GM23338 (cell line): ENCODE data around the gene PAM.

Source experiments
- CREB1 ChIP-seq: fragments of 250-450 bp; sonication (Bioruptor Pico); IDR thresholded peaks from 2 replicates; pipeline ENCODE4 v1.5.0; 2020; ENCODE audit warnings: low read depth, mild to moderate bottlenecking, moderate library complexity
- POLR2AphosphoS5 ChIP-seq: IDR thresholded peaks from 2 replicates; pipeline ENCODE4 v1.6.1; 2016; ENCODE audit warnings: antibody characterized with exemption, low read depth
- REST ChIP-seq: IDR thresholded peaks from one replicate; pipeline ENCODE4 v1.6.1; 2018; ENCODE audit warnings: antibody characterized with exemption; ENCODE audit not compliant: unreplicated experiment
- ZNF114 ChIP-seq: fragments of 250-450 bp; sonication (Bioruptor Pico); IDR thresholded peaks from 2 replicates; pipeline ENCODE4 v1.5.0; 2020; ENCODE audit warnings: mild to moderate bottlenecking, moderate library complexity
- TF ChIP-seq, protein P1 (sequence below), 2 experiments: fragments of 200-600 bp in 1 of 2; sonication (generic) in 1 of 2; conservative IDR thresholded peaks; 2 replicates each; pipeline versions ENCODE4 v1.5.1 to v1.6.1; 2016 to 2017; ENCODE audit warnings: antibody characterized with exemption in 2 of 2, low read depth in 2 of 2, mild to moderate bottlenecking in 2 of 2, moderate library complexity in 1 of 2

DNA sequence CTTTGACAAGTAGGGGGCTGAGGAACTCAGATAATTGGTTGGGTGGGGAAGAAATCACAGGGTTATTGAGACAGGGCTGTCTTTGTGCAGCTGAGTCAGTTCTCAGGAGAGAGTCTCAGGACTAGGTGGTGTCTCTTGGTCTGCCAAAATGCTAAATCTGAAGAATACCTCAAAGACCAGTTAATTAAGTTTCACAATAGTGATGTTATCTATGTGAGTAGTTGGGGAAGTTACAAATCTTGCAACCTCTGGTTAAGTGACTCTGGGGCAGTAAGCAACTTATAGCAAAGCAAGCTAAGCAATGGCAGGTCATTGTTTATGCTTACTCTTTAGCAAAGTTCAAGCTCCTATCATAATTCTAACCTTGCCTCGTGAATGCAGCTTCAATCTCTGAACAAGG is 311.2 kb downstream of the PAM start:
- TF ChIP-seq, protein P1, sequence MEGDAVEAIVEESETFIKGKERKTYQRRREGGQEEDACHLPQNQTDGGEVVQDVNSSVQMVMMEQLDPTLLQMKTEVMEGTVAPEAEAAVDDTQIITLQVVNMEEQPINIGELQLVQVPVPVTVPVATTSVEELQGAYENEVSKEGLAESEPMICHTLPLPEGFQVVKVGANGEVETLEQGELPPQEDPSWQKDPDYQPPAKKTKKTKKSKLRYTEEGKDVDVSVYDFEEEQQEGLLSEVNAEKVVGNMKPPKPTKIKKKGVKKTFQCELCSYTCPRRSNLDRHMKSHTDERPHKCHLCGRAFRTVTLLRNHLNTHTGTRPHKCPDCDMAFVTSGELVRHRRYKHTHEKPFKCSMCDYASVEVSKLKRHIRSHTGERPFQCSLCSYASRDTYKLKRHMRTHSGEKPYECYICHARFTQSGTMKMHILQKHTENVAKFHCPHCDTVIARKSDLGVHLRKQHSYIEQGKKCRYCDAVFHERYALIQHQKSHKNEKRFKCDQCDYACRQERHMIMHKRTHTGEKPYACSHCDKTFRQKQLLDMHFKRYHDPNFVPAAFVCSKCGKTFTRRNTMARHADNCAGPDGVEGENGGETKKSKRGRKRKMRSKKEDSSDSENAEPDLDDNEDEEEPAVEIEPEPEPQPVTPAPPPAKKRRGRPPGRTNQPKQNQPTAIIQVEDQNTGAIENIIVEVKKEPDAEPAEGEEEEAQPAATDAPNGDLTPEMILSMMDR (conservative IDR thresholded peaks at IDR 0.05; ENCODE audit: low read depth in 2 of 2): no peak
- TF ChIP-seq REST (no peak), CREB1 (CRISPR knock-in tag) (no peak), ZNF114 (CRISPR knock-in tag) (no peak), POLR2AphosphoS5 (no peak)
